Nephron progenitor cell (in vitro differentiated cells): ENCODE results near the gene PTPRK.

Experiments
- DNase-seq: peaks from one replicate; pipeline ENCODE4 v3.0.0; 2021
- H3K27ac Mint-ChIP-seq: 2 replicates; pipeline ENCODE4 v1.8.0; 2021; ENCODE audit warnings: mild to moderate bottlenecking, moderate library complexity, mixed read lengths
- H3K27me3 Mint-ChIP-seq: 2 replicates; pipeline ENCODE4 v1.8.0; 2021; ENCODE audit warnings: mild to moderate bottlenecking, low read depth, mixed read lengths; ENCODE audit not compliant: poor library complexity
- H3K36me3 Mint-ChIP-seq: 2 replicates; pipeline ENCODE4 v1.8.0; 2021; ENCODE audit warnings: low read depth, mixed read lengths
- H3K4me1 Mint-ChIP-seq: 2 replicates; pipeline ENCODE4 v1.8.0; 2021; ENCODE audit warnings: mixed read lengths
- H3K4me3 Mint-ChIP-seq: 2 replicates; pipeline ENCODE4 v1.8.0; 2021; ENCODE audit warnings: mild to moderate bottlenecking, moderate library complexity, mixed read lengths
- H3K9me3 Mint-ChIP-seq: 2 replicates; pipeline ENCODE4 v1.8.0; 2021; ENCODE audit warnings: mild to moderate bottlenecking, moderate library complexity, mixed read lengths
- CTCF ChIP-seq: fragments of 200-600 bp; sonication (generic); IDR thresholded peaks from 2 replicates; pipeline ENCODE4 v1.5.0; 2021; ENCODE audit warnings: antibody characterized with exemption

The PTPRK gene

DNA sequence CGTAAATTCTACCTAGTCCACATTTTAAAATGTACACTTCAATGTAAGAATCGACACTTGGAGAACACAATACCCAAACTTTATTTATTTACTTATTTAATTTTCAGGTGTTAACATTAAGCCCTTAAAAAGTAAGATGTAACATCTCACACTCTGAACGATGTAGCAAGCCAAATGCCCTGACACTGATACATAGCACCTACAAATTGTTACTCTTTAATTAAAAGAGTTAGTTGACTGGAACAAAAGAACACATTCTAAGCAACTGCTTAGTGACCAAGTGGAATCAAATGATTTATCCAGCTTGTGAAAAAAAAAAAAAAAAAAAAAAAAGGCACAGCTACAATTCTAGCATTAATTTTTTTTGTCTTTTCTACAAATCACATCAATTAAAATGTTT, 327.4 kb downstream of the PTPRK start:
- no peak for DNase-seq
- Mint-ChIP-seq H3K4me3 (no peak overlapping the region), H3K27me3 (no peaks in the 10 kb centered on the region), H3K9me3 (no peaks in the 10 kb centered on the region), H3K36me3 (no peaks in the 10 kb centered on the region), H3K27ac (no peak overlapping the region), H3K4me1 (peaks cover 14% of the 10 kb centered on the region)
- no peak for TF ChIP-seq CTCF

- H3K4me1 Mint-ChIP-seq = peaks cover 4% of the 10 kb centered on the region
- peaks cover 8% of the 10 kb centered on the region for H3K36me3 Mint-ChIP-seq
- no peak for TF ChIP-seq CTCF
- H3K27ac Mint-ChIP-seq = no peak overlapping the region
- H3K27me3 Mint-ChIP-seq = no peaks in the 10 kb centered on the region
- no peaks in the 10 kb centered on the region for H3K9me3 Mint-ChIP-seq
- DNase-seq = no peak
- H3K4me3 Mint-ChIP-seq = no peak overlapping the region
Measured at GRCh38 chr6:128188678-128189077, 331.7 kb downstream of the PTPRK start.

DNA sequence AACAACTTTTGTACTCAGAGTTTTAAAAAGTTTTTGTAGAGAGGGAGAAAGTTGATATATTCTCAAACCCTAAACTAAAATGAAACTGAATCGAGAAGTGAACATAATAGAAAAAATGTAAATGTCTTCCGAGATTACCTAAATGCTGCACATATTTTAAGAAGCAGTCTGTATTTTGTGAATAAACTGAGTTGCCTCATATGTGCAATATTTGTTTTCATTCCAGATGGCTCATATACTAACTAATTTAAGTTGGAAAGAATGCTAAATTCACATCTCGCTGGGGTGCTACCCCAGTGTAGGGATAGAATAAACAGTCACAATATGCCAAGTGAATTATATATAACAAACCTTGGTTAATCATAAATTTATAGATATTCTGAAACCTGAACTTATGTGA, 333.7 kb downstream of the PTPRK start:
- no peaks in the 10 kb centered on the region for H3K9me3 Mint-ChIP-seq
- H3K27ac Mint-ChIP-seq = no peak overlapping the region
- no peaks in the 10 kb centered on the region for H3K4me1 Mint-ChIP-seq
- H3K36me3 Mint-ChIP-seq = peaks cover 15% of the 10 kb centered on the region
- TF ChIP-seq CTCF = no peak
- H3K4me3 Mint-ChIP-seq = no peak overlapping the region
- no peak for DNase-seq
- H3K27me3 Mint-ChIP-seq = no peaks in the 10 kb centered on the region

DNA sequence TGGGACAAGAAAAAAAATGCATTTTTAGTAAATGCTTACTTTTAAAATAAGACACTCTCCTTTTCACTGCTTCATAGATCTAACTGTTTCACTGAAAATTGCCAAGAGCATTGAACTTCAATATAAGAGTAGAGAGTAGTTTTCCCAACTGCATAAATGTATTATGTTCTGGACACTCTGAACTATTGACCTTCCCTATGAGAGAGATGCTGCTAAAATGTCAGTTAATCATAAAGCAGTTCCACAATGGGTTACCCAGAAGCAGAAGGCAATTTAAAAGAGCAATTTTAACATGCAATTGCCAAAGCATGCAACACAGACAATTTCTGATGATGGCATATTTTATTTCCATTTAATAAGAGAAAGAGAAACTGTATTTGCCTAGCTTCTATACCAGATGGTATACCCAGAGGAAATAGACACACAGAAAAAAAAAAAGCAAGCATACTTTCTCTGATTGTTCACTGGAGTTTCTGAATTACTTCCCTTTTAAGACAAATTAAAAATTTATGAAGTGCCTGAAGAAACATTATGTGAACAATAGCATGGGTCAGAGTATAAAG, 340.4 kb downstream of the PTPRK start:
- no peaks in the 10 kb centered on the region for H3K4me1 Mint-ChIP-seq
- H3K4me3 Mint-ChIP-seq = no peak overlapping the region
- TF ChIP-seq CTCF = no peak
- H3K27me3 Mint-ChIP-seq = no peaks in the 10 kb centered on the region
- H3K36me3 Mint-ChIP-seq = peaks cover 15% of the 10 kb centered on the region
- no peak overlapping the region for H3K27ac Mint-ChIP-seq
- no peak for DNase-seq
- H3K9me3 Mint-ChIP-seq = no peaks in the 10 kb centered on the region

- Mint-ChIP-seq H3K27me3 (no peaks in the 10 kb centered on the region), H3K27ac (no peak overlapping the region), H3K9me3 (no peaks in the 10 kb centered on the region), H3K4me1 (no peaks in the 10 kb centered on the region), H3K36me3 (no peaks in the 10 kb centered on the region), H3K4me3 (no peak overlapping the region)
- DNase-seq = no peak
- no peak for TF ChIP-seq CTCF
Measured at GRCh38 chr6:128174724-128175123, 345.7 kb downstream of the PTPRK start.

GRCh38 chr6:128172752-128173682, 347.4 kb downstream of the PTPRK start:
- TF ChIP-seq CTCF = no peak
- no peak for DNase-seq
- Mint-ChIP-seq H3K36me3 (no peaks in the 10 kb centered on the region), H3K9me3 (no peaks in the 10 kb centered on the region), H3K4me3 (no peak overlapping the region), H3K4me1 (no peaks in the 10 kb centered on the region), H3K27ac (no peak overlapping the region), H3K27me3 (no peaks in the 10 kb centered on the region)
